Measurements from ENCODE around the gene MTCH2.

GRCh38 chr11:47606731-47607130 is 35.6 kb downstream of the MTCH2 start:
- TF ChIP-seq CTCF (conservative IDR thresholded peaks at IDR 0.05 in 1 of 2, IDR thresholded peaks at IDR 0.05 in 1 of 2; ENCODE audit: extremely low read depth in 1 of 2, insufficient read depth in 1 of 2, low read depth in 1 of 2, low read length in 2 of 2) (no peak), EZH2 (IDR thresholded peaks at IDR 0.05; ENCODE audit: borderline replicate concordance, low read length) (no peak)
